BLaER1 treated with 17β-estradiol and CSF1 and Interleukin-3, amounts not matched to agents 10 nM and 100 nM (cell line): ENCODE results near the gene FBXW8.

Experiments
- H3K27ac ChIP-seq, 11 experiments: shearing (Covaris generic); formaldehyde crosslinking; 2 replicates each; pipeline ENCODE4 v1.8.1; 2022
- H3K27me3 ChIP-seq, 11 experiments: shearing (Covaris generic); formaldehyde crosslinking; 2 replicates each; pipeline ENCODE4 v1.8.1; 2022
- H3K36me3 ChIP-seq, 11 experiments: shearing (Covaris generic); formaldehyde crosslinking; 2 replicates each; pipeline ENCODE4 v1.8.1; 2022
- H3K4me1 ChIP-seq, 10 experiments: shearing (Covaris generic); formaldehyde crosslinking; 2 replicates each; pipeline ENCODE4 v1.8.1; 2022
- H3K4me2 ChIP-seq, 11 experiments: shearing (Covaris generic); formaldehyde crosslinking; 2 replicates each; pipeline ENCODE4 v1.8.1; 2022
- H3K4me3 ChIP-seq, 10 experiments: shearing (Covaris generic); formaldehyde crosslinking; 2 replicates each; pipeline ENCODE4 v1.8.1; 2022
- H3K9ac ChIP-seq, 11 experiments: shearing (Covaris generic); formaldehyde crosslinking; 2 replicates each; pipeline ENCODE4 v1.8.1; 2022
- H3K9me3 ChIP-seq, 11 experiments: shearing (Covaris generic); formaldehyde crosslinking; replicated peaks in 1 of 11; 2 replicates each; pipeline ENCODE4 v1.8.1; 2022
- H4K20me1 ChIP-seq, 11 experiments: shearing (Covaris generic); formaldehyde crosslinking; 2 replicates each; pipeline ENCODE4 v1.8.1; 2022
- Cebpa-rat ChIP-seq, 11 experiments: shearing (Covaris generic); IDR thresholded peaks; 2 replicates each; pipeline ENCODE4 v1.8.1; 2022

FBXW8 gene

DNA sequence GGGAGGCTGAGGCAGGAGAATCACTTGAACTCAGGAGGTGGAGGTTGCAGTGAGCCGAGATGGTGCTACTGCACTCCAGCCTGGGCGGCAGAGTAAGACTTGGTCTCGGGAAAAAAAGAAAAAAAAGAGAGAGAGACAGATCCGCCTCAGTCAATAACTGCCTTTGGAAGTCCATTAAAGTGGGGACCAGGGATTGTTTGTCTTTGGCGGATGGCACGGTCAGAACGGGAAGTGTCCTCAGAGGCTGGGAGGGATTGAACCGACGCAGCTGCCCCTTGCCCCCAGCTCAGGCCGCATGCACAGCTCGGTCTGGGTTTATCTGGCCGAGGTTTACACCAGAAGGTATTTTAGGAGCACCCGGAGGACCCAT is 134.0 kb downstream of the FBXW8 start:
- peaks cover 95 to 100% (median 100%) of the 10 kb centered on the region in 10 experiments for H3K4me1 ChIP-seq
- peak overlapping the region; percentile 63 to 86 (median 80) for H3K27ac ChIP-seq
- H3K4me3 ChIP-seq: peak overlapping the region in 9 of 10 experiments; percentile 13 to 54 (median 30); a peak in 12 of 20 replicates
- peak overlapping the region; percentile 69 to 78 (median 72) for H3K9ac ChIP-seq
- no peak for TF ChIP-seq Cebpa-rat (IDR thresholded peaks at IDR 0.05)
- H3K36me3 ChIP-seq: peaks cover 0 to 16% (median 4%) of the 10 kb centered on the region in 11 experiments; a peak in 7 of 22 replicates
- H4K20me1 ChIP-seq: no peaks in the 10 kb centered on the region
- H3K9me3 ChIP-seq: no peaks in the 10 kb centered on the region
- H3K4me2 ChIP-seq: peak overlapping the region; percentile 86 to 97 (median 91)
- H3K27me3 ChIP-seq: no peaks in the 10 kb centered on the region

DNA sequence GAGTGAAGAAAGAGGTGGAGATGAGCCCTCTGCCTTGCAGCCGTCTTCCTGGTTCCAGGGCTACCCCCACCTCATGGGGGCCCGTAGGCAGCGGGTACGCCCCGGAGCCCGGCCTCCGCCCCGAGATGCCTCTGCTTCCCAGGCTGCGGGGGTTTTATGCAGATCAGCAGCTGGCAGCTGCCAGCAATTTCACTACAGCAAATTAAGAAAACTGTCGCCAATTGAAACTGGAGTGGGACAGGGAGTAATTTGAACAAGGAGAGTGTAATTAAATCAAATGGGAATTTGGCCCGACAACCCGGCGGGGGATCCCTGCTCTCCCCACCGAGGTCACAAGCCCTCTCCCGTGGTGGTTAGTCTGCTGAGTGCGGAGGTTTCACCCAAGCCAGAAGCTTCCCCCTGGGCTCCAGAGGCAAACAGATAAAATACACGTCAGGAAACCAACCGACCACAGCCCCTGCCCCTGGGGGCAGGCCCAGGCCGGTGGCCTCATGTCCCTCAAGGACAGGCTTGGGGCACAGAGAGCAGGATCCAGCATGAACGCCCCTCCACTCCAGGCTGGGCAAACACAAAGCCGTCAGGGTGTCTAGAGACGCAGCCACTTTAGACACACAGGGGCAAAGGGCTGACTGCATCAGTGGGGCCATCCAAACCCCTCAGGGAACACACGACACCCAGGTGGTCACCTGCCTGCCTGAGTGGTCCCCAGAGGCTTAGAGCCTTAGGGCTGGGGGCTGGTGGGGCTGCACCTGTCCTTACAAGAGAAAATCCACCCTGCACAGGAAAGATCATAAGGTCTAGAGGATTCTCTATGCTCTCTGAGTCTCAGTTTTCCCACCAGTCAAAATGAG is 134.6 kb downstream of the FBXW8 start:
- H3K9ac ChIP-seq: peak overlapping the region; percentile 69 to 78 (median 72)
- no peaks in the 10 kb centered on the region for H3K27me3 ChIP-seq
- peak overlapping the region in 9 of 10 experiments; percentile 13 to 54 (median 30); a peak in 13 of 20 replicates for H3K4me3 ChIP-seq
- no peaks in the 10 kb centered on the region for H4K20me1 ChIP-seq
- H3K27ac ChIP-seq: peak overlapping the region; percentile 63 to 86 (median 80)
- H3K4me2 ChIP-seq: peak overlapping the region; percentile 86 to 97 (median 91)
- no peak for TF ChIP-seq Cebpa-rat (IDR thresholded peaks at IDR 0.05)
- H3K9me3 ChIP-seq: no peaks in the 10 kb centered on the region
- H3K4me1 ChIP-seq: peaks cover 95 to 100% (median 100%) of the 10 kb centered on the region in 10 experiments
- peaks cover 0 to 16% (median 4%) of the 10 kb centered on the region in 11 experiments; a peak in 7 of 22 replicates for H3K36me3 ChIP-seq

DNA sequence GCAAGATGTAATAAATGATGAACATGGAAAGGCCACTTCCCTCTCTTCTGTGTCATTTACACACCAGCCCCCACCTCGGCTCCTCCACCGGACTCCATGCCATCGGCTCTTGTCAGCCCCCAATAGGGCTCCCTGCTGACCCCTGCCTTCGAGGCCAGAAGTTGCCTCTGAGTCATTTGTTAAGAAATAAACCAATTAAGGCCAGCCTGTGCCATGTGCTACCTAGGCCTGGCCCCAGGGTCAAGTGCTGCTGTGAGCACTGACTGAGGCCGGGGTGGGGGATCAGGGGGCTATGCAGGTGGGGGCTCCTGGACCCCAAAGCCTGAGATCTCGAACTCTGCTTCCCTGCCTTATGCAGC is 135.2 kb downstream of the FBXW8 start:
- no peak for TF ChIP-seq Cebpa-rat (IDR thresholded peaks at IDR 0.05)
- Histone ChIP-seq H3K27me3 (no peaks in the 10 kb centered on the region), H3K9me3 (no peaks in the 10 kb centered on the region), H3K36me3 (peaks cover 0 to 16% (median 4%) of the 10 kb centered on the region in 11 experiments; a peak in 7 of 22 replicates), H3K4me2 (peak overlapping the region; percentile 86 to 97 (median 91)), H4K20me1 (no peaks in the 10 kb centered on the region), H3K4me1 (peaks cover 95 to 100% (median 100%) of the 10 kb centered on the region in 10 experiments), H3K9ac (peak overlapping the region; percentile 69 to 78 (median 72); a peak in 21 of 22 replicates), H3K27ac (peak overlapping the region; percentile 63 to 86 (median 80)), H3K4me3 (peak overlapping the region in 3 of 10 experiments; percentile 37 to 54 (median 38); a peak in 1 of 20 replicates)

DNA sequence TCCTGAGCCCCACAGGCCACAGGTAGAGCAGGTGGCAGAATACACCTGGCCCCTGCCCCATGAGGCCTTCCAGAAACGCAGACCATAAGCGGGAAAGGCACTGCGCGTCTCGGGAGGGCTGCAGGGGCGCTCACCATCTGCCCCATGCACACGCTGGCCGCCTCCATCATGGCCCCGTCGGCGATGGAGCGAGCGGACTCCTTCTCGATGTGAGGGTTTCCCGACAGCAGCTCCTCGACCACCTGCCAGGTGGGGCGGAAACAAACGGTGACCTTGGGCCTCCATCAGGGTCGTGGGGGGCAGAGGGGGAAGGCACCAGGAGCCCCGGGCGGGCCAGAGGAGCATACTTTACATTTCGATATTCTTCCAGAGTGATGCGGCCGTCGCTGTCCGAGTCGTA is 135.7 kb downstream of the FBXW8 start:
- H3K27me3 ChIP-seq: no peaks in the 10 kb centered on the region
- no peaks in the 10 kb centered on the region for H3K9me3 ChIP-seq
- H4K20me1 ChIP-seq: no peaks in the 10 kb centered on the region
- peaks cover 95 to 100% (median 100%) of the 10 kb centered on the region in 10 experiments for H3K4me1 ChIP-seq
- H3K4me2 ChIP-seq: peak overlapping the region; percentile 86 to 97 (median 91)
- no peak overlapping the region for H3K4me3 ChIP-seq
- H3K9ac ChIP-seq: peak overlapping the region; percentile 69 to 78 (median 72); a peak in 14 of 22 replicates
- peaks cover 0 to 16% (median 4%) of the 10 kb centered on the region in 11 experiments; a peak in 7 of 22 replicates for H3K36me3 ChIP-seq
- peak overlapping the region; percentile 63 to 86 (median 80); a peak in 19 of 22 replicates for H3K27ac ChIP-seq
- no peak for TF ChIP-seq Cebpa-rat (IDR thresholded peaks at IDR 0.05)

DNA sequence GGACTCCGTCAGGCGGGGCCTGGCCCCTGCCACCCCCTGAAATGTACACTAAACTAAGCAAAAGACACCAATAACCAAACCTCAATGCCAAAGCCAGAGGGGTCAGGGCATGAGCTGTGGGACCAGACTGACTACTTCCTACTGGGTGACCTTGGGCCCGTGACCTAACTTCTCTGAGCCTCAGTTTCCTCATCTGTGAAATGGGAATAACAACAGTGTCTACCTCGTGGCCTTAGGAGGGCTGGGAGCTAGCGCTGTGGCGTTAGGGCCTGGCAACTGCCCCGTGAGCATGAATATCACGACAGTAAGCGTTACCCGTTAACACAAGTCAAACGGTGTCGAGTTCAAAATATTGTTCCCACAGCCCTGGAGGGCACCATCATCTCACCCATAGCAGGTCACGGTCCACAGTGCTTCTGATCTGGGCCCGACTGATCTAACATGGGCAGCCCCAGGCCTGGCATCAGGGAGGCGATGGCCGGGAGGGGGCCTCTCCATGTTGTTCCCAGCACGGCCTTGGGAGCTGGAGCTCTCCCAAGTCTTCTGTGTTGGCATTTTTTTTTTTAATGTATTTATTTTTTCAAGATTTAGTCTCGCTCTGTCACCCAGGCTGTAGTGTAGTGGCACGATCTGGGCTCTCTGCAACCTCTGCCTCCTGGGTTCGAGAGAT is 136.2 kb downstream of the FBXW8 start:
- no peak for TF ChIP-seq Cebpa-rat (IDR thresholded peaks at IDR 0.05)
- Histone ChIP-seq H3K27ac (peak overlapping the region in 9 of 11 experiments; percentile 71 to 86 (median 83); a peak in 14 of 22 replicates), H3K36me3 (peaks cover 0 to 16% (median 4%) of the 10 kb centered on the region in 11 experiments; a peak in 7 of 22 replicates), H4K20me1 (no peaks in the 10 kb centered on the region), H3K9me3 (no peaks in the 10 kb centered on the region), H3K27me3 (no peaks in the 10 kb centered on the region), H3K9ac (peak overlapping the region in 3 of 11 experiments; percentile 70 to 77 (median 75); a peak in 5 of 22 replicates), H3K4me2 (peak overlapping the region; percentile 88 to 97 (median 94); a peak in 20 of 22 replicates), H3K4me1 (peaks cover 95 to 100% (median 100%) of the 10 kb centered on the region in 10 experiments), H3K4me3 (no peak overlapping the region)

DNA sequence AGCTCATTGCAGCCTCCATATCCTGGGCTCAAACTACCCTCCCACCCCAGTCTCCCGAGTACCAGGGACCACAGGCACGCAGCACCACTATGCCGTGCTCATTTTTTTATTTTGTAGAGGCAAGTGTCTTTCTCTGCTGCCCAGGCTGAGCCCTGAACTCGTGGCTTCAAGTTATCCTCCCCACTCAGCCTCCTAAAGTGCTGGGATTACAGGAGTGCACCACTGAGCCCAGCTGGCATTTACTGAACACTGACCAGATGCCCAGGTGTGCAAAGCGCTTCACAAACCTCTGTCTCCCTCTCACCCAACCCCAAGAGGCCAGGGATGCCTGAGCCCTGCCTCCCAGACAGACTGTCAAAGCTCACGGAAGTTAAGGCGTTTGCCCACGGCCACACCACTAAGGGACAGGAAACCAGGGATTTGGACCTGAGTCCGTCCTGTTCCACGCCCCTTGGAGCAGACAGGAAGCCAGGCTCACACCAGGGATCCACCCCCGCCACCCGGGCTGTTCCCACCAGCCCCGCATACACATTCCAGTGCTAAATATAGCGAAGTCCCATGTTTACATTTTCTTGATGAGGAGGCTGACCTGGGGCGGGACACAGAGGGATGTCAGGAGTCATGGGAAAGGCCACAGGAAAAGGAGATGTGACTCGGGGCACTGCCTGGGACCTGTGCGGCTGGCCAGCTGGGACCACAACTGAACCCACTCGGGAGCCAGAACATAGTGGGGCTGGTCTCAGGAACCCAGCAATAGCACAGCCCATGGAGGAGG is 137.2 kb downstream of the FBXW8 start:
- H3K4me3 ChIP-seq: peak overlapping the region in 1 of 10 experiments; percentile 6; a peak in 1 of 20 replicates
- peak overlapping the region; percentile 77 to 97 (median 92) for H3K4me2 ChIP-seq
- no peak for TF ChIP-seq Cebpa-rat (IDR thresholded peaks at IDR 0.05)
- peak overlapping the region in 9 of 11 experiments; percentile 36 to 67 (median 59); a peak in 17 of 22 replicates for H3K27ac ChIP-seq
- no peaks in the 10 kb centered on the region for H3K9me3 ChIP-seq
- peaks cover 95 to 100% (median 100%) of the 10 kb centered on the region in 10 experiments for H3K4me1 ChIP-seq
- no peaks in the 10 kb centered on the region for H3K27me3 ChIP-seq
- peak overlapping the region in 10 of 11 experiments; percentile 13 to 41 (median 30); a peak in 12 of 22 replicates for H3K9ac ChIP-seq
- peaks cover 0 to 16% (median 4%) of the 10 kb centered on the region in 11 experiments; a peak in 7 of 22 replicates for H3K36me3 ChIP-seq
- H4K20me1 ChIP-seq: no peaks in the 10 kb centered on the region

DNA sequence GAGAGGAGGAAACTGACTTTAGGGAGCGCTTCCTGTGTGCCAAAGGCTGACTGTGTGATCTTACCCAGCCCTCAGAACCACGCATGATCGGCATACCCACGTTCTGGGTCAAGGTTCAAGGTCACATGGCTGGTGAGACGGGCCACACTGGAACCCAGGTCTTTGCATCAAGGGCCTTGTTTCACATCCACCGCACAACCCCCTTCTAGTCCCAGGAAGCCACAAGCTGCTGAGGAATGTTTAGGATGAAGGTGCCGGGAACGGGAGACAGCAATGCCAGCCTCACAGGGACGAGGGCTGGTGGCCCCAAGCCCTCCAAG is 137.8 kb downstream of the FBXW8 start:
- Histone ChIP-seq H3K4me2 (peak overlapping the region; percentile 77 to 97 (median 92)), H3K9ac (peak overlapping the region in 10 of 11 experiments; percentile 13 to 41 (median 30); a peak in 9 of 22 replicates)
- no peak for TF ChIP-seq Cebpa-rat (IDR thresholded peaks at IDR 0.05)

DNA sequence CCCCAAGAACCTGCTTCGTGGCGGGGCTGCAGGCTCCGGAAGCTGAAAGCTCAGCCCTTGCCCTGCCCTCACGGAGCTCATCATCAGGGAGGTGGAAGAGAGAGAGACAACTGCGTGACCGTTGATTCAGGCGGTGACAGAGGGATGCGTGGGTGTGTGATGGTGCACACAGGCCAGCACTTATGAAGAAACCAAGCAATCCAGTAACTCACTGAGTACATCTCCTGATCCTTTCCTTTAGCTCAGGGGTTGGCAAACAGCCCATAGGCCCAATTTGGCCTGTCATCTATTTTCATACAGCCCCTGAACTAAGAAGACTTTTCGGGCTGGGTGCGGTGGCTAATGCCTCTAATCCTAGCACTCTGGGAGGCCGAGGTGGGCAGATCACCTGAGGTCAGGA is 138.5 kb downstream of the FBXW8 start:
- H3K9ac ChIP-seq: peak overlapping the region in 1 of 11 experiments; percentile 29; a peak in 1 of 22 replicates
- H3K4me2 ChIP-seq: peak overlapping the region; percentile 77 to 97 (median 92)
- H3K27ac ChIP-seq: peak overlapping the region in 4 of 11 experiments; percentile 36 to 67 (median 54); a peak in 5 of 22 replicates

More for the DNA sequence above, 137.8 kb downstream of the FBXW8 start:
- Histone ChIP-seq H3K36me3 (peaks cover 0 to 16% (median 4%) of the 10 kb centered on the region in 11 experiments; a peak in 7 of 22 replicates), H3K27me3 (no peaks in the 10 kb centered on the region), H4K20me1 (no peaks in the 10 kb centered on the region), H3K4me1 (peaks cover 95 to 100% (median 100%) of the 10 kb centered on the region in 10 experiments), H3K27ac (peak overlapping the region in 9 of 11 experiments; percentile 36 to 67 (median 59); a peak in 16 of 22 replicates), H3K9me3 (no peaks in the 10 kb centered on the region), H3K4me3 (no peak overlapping the region; a peak in 2 of 20 replicates)

More for the DNA sequence above, 138.5 kb downstream of the FBXW8 start:
- H3K27me3 ChIP-seq: no peaks in the 10 kb centered on the region
- H3K9me3 ChIP-seq: no peaks in the 10 kb centered on the region
- no peak for TF ChIP-seq Cebpa-rat (IDR thresholded peaks at IDR 0.05)
- H4K20me1 ChIP-seq: no peaks in the 10 kb centered on the region
- no peak overlapping the region for H3K4me3 ChIP-seq
- peaks cover 95 to 100% (median 100%) of the 10 kb centered on the region in 10 experiments for H3K4me1 ChIP-seq
- peaks cover 0 to 16% (median 4%) of the 10 kb centered on the region in 11 experiments; a peak in 7 of 22 replicates for H3K36me3 ChIP-seq
